Measurements from ENCODE around the gene CLEC14A. TPM values are rescaled to one million over a fixed set of nuclear protein-coding genes. Genes with fewer than 3 reads are reported as not detected.

Gene CLEC14A
- total RNA-seq: not detected
- total RNA-seq (2013): not detected

GRCh38 chr14:38255673-38256532, at the start of gene CLEC14A:
CLEC14A (minus strand) TSS chr14:38256093; CDS start chr14:38256022, 71 bp downstream.
- H3K4me1 Mint-ChIP-seq: no peaks in the 10 kb centered on the region
- Histone ChIP-seq H3K9me3 (ENCODE audit: control insufficient read depth, insufficient read depth, low read length) (no peaks in the 10 kb centered on the region), H3K4me3 (ENCODE audit: low read length) (peak within 1 kb of the TSS; percentile 5), H3K36me3 (ENCODE audit: control insufficient read depth, insufficient read depth, low read length) (no peaks in the 10 kb centered on the region), H3K27ac (ENCODE audit: low read length) (no peak within 1 kb of the TSS), H3K27me3 (ENCODE audit: control insufficient read depth, insufficient read depth, low read length) (peaks cover 23% of the 10 kb centered on the region), H3K4me1 (ENCODE audit: control insufficient read depth, insufficient read depth, low read length) (peaks cover 8% of the 10 kb centered on the region)
- ATAC-seq (peak in 2 of 3 donors; percentile 49 to 78), DNase-seq (peak in 1 of 2 donors; percentile 11)
- no peaks in the 10 kb centered on the region for H3K36me3 Mint-ChIP-seq
- intact Hi-C loops (cut with micrococcal nuclease): no loop called here
- peak within 1 kb of the TSS; percentile 72 for H3K4me3 Mint-ChIP-seq
- H3K9me3 Mint-ChIP-seq: no peaks in the 10 kb centered on the region
- TF ChIP-seq CTCF (IDR thresholded peaks at IDR 0.05): no peak
- no peak within 1 kb of the TSS for H3K27ac Mint-ChIP-seq
- peaks cover 25 to 65% of the 10 kb centered on the region in 2 donors for H3K27me3 Mint-ChIP-seq (ENCODE audit: low read depth in 2 of 2)
- 2% methylated on average over 68 of the region's 68 CpGs for WGBS (ENCODE audit: insufficient coverage)

GRCh38 chr14:38302966-38303365, 47.1 kb upstream of the CLEC14A start:
- DNase-seq (no peak), ATAC-seq (no peak)
- Histone ChIP-seq H3K4me3 (ENCODE audit: low read length) (no peak overlapping the region), H3K27me3 (ENCODE audit: control insufficient read depth, insufficient read depth, low read length) (no peaks in the 10 kb centered on the region), H3K9me3 (ENCODE audit: control insufficient read depth, insufficient read depth, low read length) (no peaks in the 10 kb centered on the region), H3K36me3 (ENCODE audit: control insufficient read depth, insufficient read depth, low read length) (no peaks in the 10 kb centered on the region), H3K27ac (ENCODE audit: low read length) (no peak overlapping the region), H3K4me1 (ENCODE audit: control insufficient read depth, insufficient read depth, low read length) (no peaks in the 10 kb centered on the region)
- Mint-ChIP-seq H3K9me3 (peaks cover 6 to 11% of the 10 kb centered on the region in 2 donors), H3K4me1 (no peaks in the 10 kb centered on the region), H3K27me3 (ENCODE audit: low read depth in 2 of 2) (no peaks in the 10 kb centered on the region), H3K36me3 (no peaks in the 10 kb centered on the region), H3K27ac (no peak overlapping the region), H3K4me3 (no peak overlapping the region)
- 94% methylated on average over 1 of the region's 1 CpG for WGBS (ENCODE audit: insufficient coverage)
- intact Hi-C loops (cut with micrococcal nuclease): no loop called here
- no peak for TF ChIP-seq CTCF (IDR thresholded peaks at IDR 0.05)

GRCh38 chr14:38302034-38302433, 46.1 kb upstream of the CLEC14A start:
- TF ChIP-seq CTCF (IDR thresholded peaks at IDR 0.05): no peak
- 97% methylated on average over 2 of the region's 2 CpGs for WGBS (ENCODE audit: insufficient coverage)
- intact Hi-C loops (cut with micrococcal nuclease): no loop called here
- no peaks in the 10 kb centered on the region for H3K27me3 ChIP-seq (ENCODE audit: control insufficient read depth, insufficient read depth, low read length)
- no peak for DNase-seq
- ATAC-seq: no peak
- no peaks in the 10 kb centered on the region for H3K36me3 ChIP-seq (ENCODE audit: control insufficient read depth, insufficient read depth, low read length)
- no peak overlapping the region for H3K4me3 ChIP-seq (ENCODE audit: low read length)
- H3K27ac Mint-ChIP-seq: no peak overlapping the region
- no peaks in the 10 kb centered on the region for H3K4me1 Mint-ChIP-seq
- H3K9me3 ChIP-seq (ENCODE audit: control insufficient read depth, insufficient read depth, low read length): no peaks in the 10 kb centered on the region
- no peaks in the 10 kb centered on the region for H3K27me3 Mint-ChIP-seq (ENCODE audit: low read depth in 2 of 2)
- no peak overlapping the region for H3K27ac ChIP-seq (ENCODE audit: low read length)
- no peaks in the 10 kb centered on the region for H3K36me3 Mint-ChIP-seq
- no peak overlapping the region for H3K4me3 Mint-ChIP-seq
- H3K4me1 ChIP-seq (ENCODE audit: control insufficient read depth, insufficient read depth, low read length): no peaks in the 10 kb centered on the region
- peaks cover 6 to 11% of the 10 kb centered on the region in 2 donors for H3K9me3 Mint-ChIP-seq
